ENCODE data around the gene WLS.

DNA sequence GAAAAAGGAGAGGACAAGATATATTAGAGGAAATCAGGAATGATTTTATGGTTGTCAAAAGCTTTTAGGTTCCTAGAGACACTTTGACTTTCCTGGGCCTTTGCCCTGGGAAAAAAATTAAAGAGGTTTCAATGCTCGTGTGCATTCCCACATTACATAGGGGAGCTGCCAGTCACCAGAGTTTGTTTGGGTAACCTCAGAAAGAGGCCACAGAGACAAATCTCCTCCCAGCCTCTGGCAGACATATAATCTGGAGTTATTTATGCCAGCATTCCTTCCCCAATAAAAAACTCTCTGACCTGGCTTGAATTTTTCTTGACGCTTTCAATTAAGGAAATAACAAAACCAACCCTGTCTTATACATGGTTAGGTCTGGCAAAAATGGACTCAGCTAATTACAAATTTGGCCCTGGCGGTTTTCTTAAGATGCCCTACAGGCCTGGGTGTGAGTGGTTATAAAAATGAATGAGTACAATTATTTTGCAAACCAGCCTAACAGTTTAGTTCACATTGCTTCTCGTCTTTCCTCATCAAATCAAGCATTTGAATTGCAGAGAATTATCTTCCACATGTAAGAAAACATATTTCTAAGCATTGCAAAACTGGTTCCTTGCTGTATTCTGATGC is 63.7 kb downstream of the WLS start:
- TF ChIP-seq, protein P1, sequence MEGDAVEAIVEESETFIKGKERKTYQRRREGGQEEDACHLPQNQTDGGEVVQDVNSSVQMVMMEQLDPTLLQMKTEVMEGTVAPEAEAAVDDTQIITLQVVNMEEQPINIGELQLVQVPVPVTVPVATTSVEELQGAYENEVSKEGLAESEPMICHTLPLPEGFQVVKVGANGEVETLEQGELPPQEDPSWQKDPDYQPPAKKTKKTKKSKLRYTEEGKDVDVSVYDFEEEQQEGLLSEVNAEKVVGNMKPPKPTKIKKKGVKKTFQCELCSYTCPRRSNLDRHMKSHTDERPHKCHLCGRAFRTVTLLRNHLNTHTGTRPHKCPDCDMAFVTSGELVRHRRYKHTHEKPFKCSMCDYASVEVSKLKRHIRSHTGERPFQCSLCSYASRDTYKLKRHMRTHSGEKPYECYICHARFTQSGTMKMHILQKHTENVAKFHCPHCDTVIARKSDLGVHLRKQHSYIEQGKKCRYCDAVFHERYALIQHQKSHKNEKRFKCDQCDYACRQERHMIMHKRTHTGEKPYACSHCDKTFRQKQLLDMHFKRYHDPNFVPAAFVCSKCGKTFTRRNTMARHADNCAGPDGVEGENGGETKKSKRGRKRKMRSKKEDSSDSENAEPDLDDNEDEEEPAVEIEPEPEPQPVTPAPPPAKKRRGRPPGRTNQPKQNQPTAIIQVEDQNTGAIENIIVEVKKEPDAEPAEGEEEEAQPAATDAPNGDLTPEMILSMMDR (conservative IDR thresholded peaks at IDR 0.05; ENCODE audit: low read depth in 2 of 2) = no peak
- TF ChIP-seq EZH2 (IDR thresholded peaks at IDR 0.05; ENCODE audit: low read depth, unreplicated experiment) = no peak
